AG04449 (cell line): Measurements from ENCODE around the gene PTPRK.

Source experiments
- CTCF ChIA-PET: fragments of 350-600 bp; formaldehyde crosslinking; extraction: SDS; loops from one replicate; lab custom pipeline; 2021; ENCODE audit warnings: antibody characterized with exemption; lab: Yijun Ruan, JAX
- POLR2A ChIA-PET: fragments of 400-600, 350-600 bp; formaldehyde crosslinking; extraction: SDS; loops from one replicate; lab custom pipeline; 2020; ENCODE audit warnings: antibody characterized with exemption, inconsistent platforms; lab: Yijun Ruan, JAX
- DNase-seq: peaks from one replicate; pipeline ENCODE4 v3.0.0-alpha.2; 2010; ENCODE audit warnings: low read depth, low spot score
- H3K4me3 ChIP-seq: 2 replicates; pipeline ENCODE4 v1.5.1; 2011; ENCODE audit warnings: low read depth, mild to moderate bottlenecking, control low read depth, low read length
- CTCF ChIP-seq: IDR thresholded peaks from one replicate; pipeline ENCODE4 v1.5.1; 2011; ENCODE audit warnings: mild to moderate bottlenecking, moderate library complexity, low read length, control low read depth, inconsistent platforms; ENCODE audit not compliant: insufficient read depth; ENCODE audit errors: missing control alignments

The PTPRK gene

GRCh38 chr6:127954082-127954481, 566.3 kb downstream of the PTPRK start:
- H3K4me3 ChIP-seq: no peak overlapping the region
- POLR2A ChIA-PET: interaction anchor here (0.5 to 0.6 kb wide), 2 partner anchors 31 to 652 kb away, joined by 3 read pairs; no protein-coding TSS in a partner anchor
- TF ChIP-seq CTCF: no peak
- DNase-seq: no peak
- CTCF ChIA-PET: interaction anchor here (1.6 kb wide), 1 partner anchor 99 kb away, joined by 4 read pairs; no protein-coding TSS in a partner anchor

GRCh38 chr6:127952831-127953230, 567.6 kb downstream of the PTPRK start:
- no peak for TF ChIP-seq CTCF
- CTCF ChIA-PET: no interaction called here
- H3K4me3 ChIP-seq: no peak overlapping the region
- DNase-seq: no peak
- POLR2A ChIA-PET: no interaction called here

- no peak for DNase-seq
- ChIA-PET CTCF (no interaction called here), POLR2A (no interaction called here)
- no peak for TF ChIP-seq CTCF
- no peak overlapping the region for H3K4me3 ChIP-seq
Observed at GRCh38 chr6:127952176-127952575, 568.2 kb downstream of the PTPRK start.

GRCh38 chr6:127951172-127951917, 569.1 kb downstream of the PTPRK start:
- POLR2A ChIA-PET: no interaction called here
- H3K4me3 ChIP-seq: no peak overlapping the region
- CTCF ChIA-PET: no interaction called here
- no peak for DNase-seq
- no peak for TF ChIP-seq CTCF

- ChIA-PET CTCF (no interaction called here), POLR2A (no interaction called here)
- H3K4me3 ChIP-seq: no peak overlapping the region
- no peak for DNase-seq
- TF ChIP-seq CTCF: no peak
Observed at GRCh38 chr6:127950566-127951145, 569.7 kb downstream of the PTPRK start.

- POLR2A ChIA-PET: no interaction called here
- TF ChIP-seq CTCF: no peak
Observed at GRCh38 chr6:127949251-127949650, 571.1 kb downstream of the PTPRK start.

More at GRCh38 chr6:127949251-127949650, 571.1 kb downstream of the PTPRK start:
- no peak overlapping the region for H3K4me3 ChIP-seq
- DNase-seq: no peak
- CTCF ChIA-PET: no interaction called here
